ENCODE measurements around the gene CCDC142. TPM values are rescaled to one million over a fixed set of nuclear protein-coding genes. Genes with fewer than 3 reads are reported as not detected.

Gene CCDC142
- 17.7 and 27.6 TPM in 2 replicates for total RNA-seq

GRCh38 chr2:74482801-74483674 is at the start of gene CCDC142, which contains the start of gene TTC31:
TSS of gene CCDC142 (minus strand) at chr2:74482998. CDS start at chr2:74482837, 161 bp downstream.
TSS of gene TTC31 (plus strand) at chr2:74483081. CDS start at chr2:74483096, 15 bp downstream.

GRCh38 chr2:74529357-74530238 is 46.8 kb upstream of the CCDC142 start, which contains the start of the genes AUP1 and HTRA2:
TSS of gene AUP1 (minus strand) at chr2:74529706. CDS start at chr2:74529629, 77 bp downstream.
TSS of gene HTRA2 (plus strand) at chr2:74529933. CDS start at chr2:74530007, 74 bp downstream.

GRCh38 chr2:74525717-74526648 is 43.2 kb upstream of the CCDC142 start, which contains the start of gene DQX1:
TSS of gene DQX1 (minus strand) at chr2:74526231. CDS start at chr2:74525729, 502 bp downstream.

GRCh38 chr2:74514368-74515270 is 31.8 kb upstream of the CCDC142 start, which contains the start of gene TLX2:
TSS of gene TLX2 (plus strand) at chr2:74514450. CDS start at chr2:74514807, 357 bp downstream.

GRCh38 chr2:74507145-74507925 is 24.5 kb upstream of the CCDC142 start, which contains the start of gene PCGF1:
TSS of gene PCGF1 (minus strand) at chr2:74507695. CDS start at chr2:74507668, 27 bp downstream.

GRCh38 chr2:74499267-74499939 is 16.6 kb upstream of the CCDC142 start, which contains the start of gene LBX2:
TSS of gene LBX2 (minus strand) at chr2:74499603. CDS start at chr2:74499537, 66 bp downstream.

GRCh38 chr2:74472086-74472944 is 10.5 kb downstream of the CCDC142 start, which contains the start of gene MRPL53:
TSS of gene MRPL53 (minus strand) at chr2:74472680. CDS start at chr2:74472660, 20 bp downstream.

GRCh38 chr2:74458132-74458937 is 24.5 kb downstream of the CCDC142 start, which contains the start of gene WBP1:
TSS of gene WBP1 (plus strand) at chr2:74458438. CDS start at chr2:74458603, 165 bp downstream.

GRCh38 chr2:74454654-74455511 is 27.9 kb downstream of the CCDC142 start, which contains the start of gene INO80B:
TSS of gene INO80B (plus strand) at chr2:74455087. CDS start at chr2:74455117, 30 bp downstream.

GRCh38 chr2:74441690-74442482 is 40.9 kb downstream of the CCDC142 start, which contains the start of gene RTKN:
TSS of gene RTKN (minus strand) at chr2:74441937. CDS start at chr2:74441816, 121 bp downstream.

